Liver (tissue), 3 donors: Measurements from ENCODE around the gene SORL1.

Source experiments
- FOXA2 ChIP-seq: IDR thresholded peaks from 2 replicates; pipeline ENCODE4 v1.6.1; 2016; ENCODE audit warnings: antibody characterized with exemption
- HNF4A ChIP-seq, 2 donors: conservative IDR thresholded peaks; 2 replicates each; pipeline ENCODE4 v1.6.1; 2016; ENCODE audit warnings: antibody characterized with exemption in 2 of 2, mild to moderate bottlenecking in 2 of 2
- JUND ChIP-seq, 2 donors: IDR thresholded peaks; 2 replicates each; pipeline ENCODE4 v1.6.1; 2016; ENCODE audit warnings: antibody characterized with exemption in 2 of 2
- SP1 ChIP-seq: IDR thresholded peaks from 2 replicates; pipeline ENCODE4 v1.6.1; 2018; ENCODE audit warnings: antibody characterized with exemption, mild to moderate bottlenecking
- YY1 ChIP-seq: IDR thresholded peaks from 2 replicates; pipeline ENCODE4 v1.6.1; 2016; ENCODE audit warnings: antibody characterized with exemption, mild to moderate bottlenecking
- TF ChIP-seq, protein P1 (sequence below): fragments of 150-350 bp; IDR thresholded peaks from 2 replicates; pipeline ENCODE4 v1.5.1; 2017; ENCODE audit warnings: improper control_type of control experiment, low read depth, low read length; ENCODE audit not compliant: missing input control
- donor health status: healthy.
- donor health status: healthy.

DNA sequence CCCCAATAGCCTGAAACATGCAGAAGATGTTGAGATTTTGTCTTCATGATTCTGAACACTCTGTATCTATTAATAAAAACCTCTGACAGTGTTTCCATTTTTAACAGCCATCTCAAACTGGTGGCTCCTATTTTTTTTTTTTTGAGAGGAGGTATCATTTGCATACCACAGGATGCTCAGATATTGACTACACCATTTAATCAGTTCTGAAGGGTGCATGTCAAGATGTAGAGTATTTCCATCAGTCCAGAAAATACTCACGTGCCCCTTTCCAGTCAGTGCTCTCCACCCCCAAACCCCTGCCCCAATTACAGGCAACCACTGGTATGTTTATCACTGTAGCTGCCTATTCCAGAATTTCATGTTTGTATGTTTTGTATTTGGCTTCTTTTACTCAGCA is 85.9 kb downstream of the SORL1 start:
- TF ChIP-seq FOXA2 (no peak), HNF4A (conservative IDR thresholded peaks at IDR 0.05) (no peak), JUND (IDR thresholded peaks at IDR 0.05) (no peak), YY1 (no peak), SP1 (no peak)
- TF ChIP-seq, protein P1, sequence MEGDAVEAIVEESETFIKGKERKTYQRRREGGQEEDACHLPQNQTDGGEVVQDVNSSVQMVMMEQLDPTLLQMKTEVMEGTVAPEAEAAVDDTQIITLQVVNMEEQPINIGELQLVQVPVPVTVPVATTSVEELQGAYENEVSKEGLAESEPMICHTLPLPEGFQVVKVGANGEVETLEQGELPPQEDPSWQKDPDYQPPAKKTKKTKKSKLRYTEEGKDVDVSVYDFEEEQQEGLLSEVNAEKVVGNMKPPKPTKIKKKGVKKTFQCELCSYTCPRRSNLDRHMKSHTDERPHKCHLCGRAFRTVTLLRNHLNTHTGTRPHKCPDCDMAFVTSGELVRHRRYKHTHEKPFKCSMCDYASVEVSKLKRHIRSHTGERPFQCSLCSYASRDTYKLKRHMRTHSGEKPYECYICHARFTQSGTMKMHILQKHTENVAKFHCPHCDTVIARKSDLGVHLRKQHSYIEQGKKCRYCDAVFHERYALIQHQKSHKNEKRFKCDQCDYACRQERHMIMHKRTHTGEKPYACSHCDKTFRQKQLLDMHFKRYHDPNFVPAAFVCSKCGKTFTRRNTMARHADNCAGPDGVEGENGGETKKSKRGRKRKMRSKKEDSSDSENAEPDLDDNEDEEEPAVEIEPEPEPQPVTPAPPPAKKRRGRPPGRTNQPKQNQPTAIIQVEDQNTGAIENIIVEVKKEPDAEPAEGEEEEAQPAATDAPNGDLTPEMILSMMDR: no peak
